ENCODE results near the gene FAM120B. TPM values are rescaled to one million over a fixed set of nuclear protein-coding genes. Genes with fewer than 3 reads are reported as not detected.

Gene FAM120B
- total and polyA plus RNA-seq, 2 of the 4 experiments (the other 2 are of a cell fraction): 15.3 to 28.0 TPM

DNA sequence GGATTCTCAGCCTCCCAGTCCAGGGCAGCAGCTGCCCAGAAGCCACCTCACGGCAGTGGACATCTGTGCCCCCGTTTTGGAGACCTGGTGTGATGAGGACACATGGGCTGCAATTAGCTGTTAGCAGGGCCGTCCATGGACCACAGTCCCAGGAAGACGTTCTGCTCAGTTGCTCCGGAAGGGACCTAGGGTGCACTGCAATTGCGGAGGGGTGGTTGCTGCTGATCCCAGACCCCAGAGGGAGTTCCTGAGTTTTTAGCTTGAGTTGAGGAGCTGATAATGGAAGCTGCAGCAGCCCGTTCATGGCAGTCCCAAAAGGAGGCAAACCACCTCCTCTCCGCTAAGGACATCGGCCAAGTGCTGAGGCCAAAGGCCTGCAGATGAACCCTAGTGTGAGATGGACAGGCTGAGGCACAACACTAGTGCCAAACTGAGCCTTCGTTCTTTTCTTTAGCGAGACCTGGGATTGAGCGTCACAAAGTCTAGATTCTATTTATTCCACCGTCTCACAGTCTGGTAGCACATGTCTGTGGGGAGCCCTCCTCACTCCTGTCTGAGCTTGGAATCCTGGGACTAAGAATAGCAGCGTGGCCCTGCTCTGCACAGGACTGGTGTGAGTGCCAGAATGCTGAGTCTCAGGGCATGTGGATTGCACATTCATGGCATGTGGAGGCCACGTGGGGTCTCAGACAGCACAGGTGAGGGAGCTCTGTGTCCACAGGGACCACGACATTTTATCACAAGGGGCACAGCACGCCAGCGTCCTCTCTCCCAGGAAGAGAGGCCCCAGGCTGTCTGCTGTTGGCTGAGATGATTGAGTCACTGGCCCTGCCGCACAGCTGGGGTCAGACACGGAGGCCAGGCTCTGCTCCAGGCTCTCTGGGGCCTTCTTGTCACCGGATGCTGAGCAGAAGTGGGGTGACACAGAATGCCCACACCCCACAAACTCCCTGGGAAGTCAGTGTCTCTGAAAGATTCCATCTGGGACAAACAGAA lies 133.1 kb downstream of the FAM120B start:
- peak overlapping the region; percentile 91 for H2BK120ac ChIP-seq (ENCODE audit: low read depth, low read length)
- peak overlapping the region; percentile 70 for H4K91ac ChIP-seq (ENCODE audit: insufficient read depth, low read depth, low read length)
- peak overlapping the region; percentile 55 for H4K5ac ChIP-seq (ENCODE audit: low read depth, low read length)
- peaks cover 23% of the 10 kb centered on the region for H3K4me1 ChIP-seq (ENCODE audit: control insufficient read depth, insufficient read depth, low read length)
- no peak overlapping the region for H3K27ac ChIP-seq (ENCODE audit: insufficient read depth, low read length)
- peak overlapping the region; percentile 91 for H3K18ac ChIP-seq (ENCODE audit: low read depth, low read length)
- WGBS, 2 experiments (ENCODE audit: extremely low coverage in 2 of 2, insufficient read length in 1 of 2): 73% methylated on average over 7 of the region's 21 CpGs; no CpG with 5 or more reads in 1 of the 2 experiments
- peak overlapping the region; percentile 89 for H2AFZ ChIP-seq (replicated peaks; ENCODE audit: low read length, poor library complexity)
- intact Hi-C loops (cut with micrococcal nuclease) (no loop called here), dilution Hi-C loops (cut with HindIII; ENCODE audit: low sequenced_read_pairs, unreplicated experiment) (no loop called here), in situ Hi-C loops (cut with MboI; ENCODE audit: low sequenced_read_pairs) (no loop called here)
- DNase-seq: peak; percentile 31
- H2BK5ac ChIP-seq (ENCODE audit: low read depth, low read length, poor library complexity, severe bottlenecking): peak overlapping the region; percentile 63
- peak overlapping the region; percentile 76 for H3K4ac ChIP-seq (ENCODE audit: low read depth, low read length)
- TF ChIP-seq FOS (IDR thresholded peaks at IDR 0.05; ENCODE audit: low read depth, low read length): no peak
- TF ChIP-seq, protein P1, sequence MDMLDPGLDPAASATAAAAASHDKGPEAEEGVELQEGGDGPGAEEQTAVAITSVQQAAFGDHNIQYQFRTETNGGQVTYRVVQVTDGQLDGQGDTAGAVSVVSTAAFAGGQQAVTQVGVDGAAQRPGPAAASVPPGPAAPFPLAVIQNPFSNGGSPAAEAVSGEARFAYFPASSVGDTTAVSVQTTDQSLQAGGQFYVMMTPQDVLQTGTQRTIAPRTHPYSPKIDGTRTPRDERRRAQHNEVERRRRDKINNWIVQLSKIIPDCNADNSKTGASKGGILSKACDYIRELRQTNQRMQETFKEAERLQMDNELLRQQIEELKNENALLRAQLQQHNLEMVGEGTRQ (IDR thresholded peaks at IDR 0.05; ENCODE audit: low read depth, low read length): peak; percentile 33; the same call in 1 of the 2 replicates
- peak overlapping the region; percentile 85 for H2AK5ac ChIP-seq (ENCODE audit: low read depth, low read length)
- H2BK20ac ChIP-seq (ENCODE audit: low read depth, low read length): peak overlapping the region; percentile 18
- H3K56ac ChIP-seq (ENCODE audit: extremely low read depth, insufficient read depth, low read length): no peak overlapping the region
- no peaks in the 10 kb centered on the region for H3K36me3 ChIP-seq (ENCODE audit: control insufficient read depth, insufficient read depth, low read length)
- H3K14ac ChIP-seq (replicated peaks; ENCODE audit: low read depth, low read length): peak overlapping the region; percentile 55
- no peaks in the 10 kb centered on the region for H4K20me1 ChIP-seq (ENCODE audit: insufficient read depth, low read length)
- H4K8ac ChIP-seq (ENCODE audit: low read depth in 2 of 2, low read length in 2 of 2): peak overlapping the region in 1 of 2 experiments; percentile 83; a peak in 2 of 4 replicates
- H3K9me3 ChIP-seq (ENCODE audit: control insufficient read depth, insufficient read depth, low read length): no peaks in the 10 kb centered on the region
- POLR2A ChIA-PET (ENCODE audit: unreplicated experiment): no interaction called here
- H2AK9ac ChIP-seq (replicated peaks; ENCODE audit: low read depth, low read length, poor library complexity): peak overlapping the region; percentile 84
- H3K23ac ChIP-seq (ENCODE audit: low read depth, low read length): peak overlapping the region; percentile 62; the same call in 1 of the 2 replicates
- H3K27me3 ChIP-seq (ENCODE audit: control insufficient read depth, insufficient read depth, low read length): no peaks in the 10 kb centered on the region
- no peak for ATAC-seq (ENCODE audit: low read depth)
- CTCF ChIA-PET: no interaction called here
- H3K4me3 ChIP-seq (ENCODE audit: insufficient read depth, low read depth, low read length): no peak overlapping the region
- H3K9ac ChIP-seq (ENCODE audit: low read depth, low read length): no peak overlapping the region
- H3K4me2 ChIP-seq (ENCODE audit: low read depth, low read length): no peak overlapping the region
- H3K79me1 ChIP-seq (ENCODE audit: low read depth in 1 of 2, low read length in 2 of 2): 0 out of 4 replicates have a peak, but pooled peaks cover 0 to 4% of the 10 kb centered on the region in 2 experiments
- H2BK15ac ChIP-seq (ENCODE audit: low read depth, low read length): peak overlapping the region; percentile 61; the same call in 1 of the 3 replicates
- H3K9me1 ChIP-seq (ENCODE audit: insufficient read depth, low read length): peaks cover 14% of the 10 kb centered on the region
- BruUV-seq (replicated peaks): no TSS peak
